Psoas muscle (tissue), 8 donors: Measurements from ENCODE around the gene GRID1. TPM values are rescaled to one million over a fixed set of nuclear protein-coding genes. Genes with fewer than 3 reads are reported as not detected.

Experiments used
- ATAC-seq, 4 donors: fragments of 200-7000 bp; cut with Tn5 transposase; one replicate each; pipeline ENCODE4 v1.9.1; 2020; ENCODE audit warnings: moderate library complexity in 3 of 4, mild to moderate bottlenecking in 2 of 4
- DNase-seq, 2 donors: peaks; one replicate each; pipeline ENCODE4 v3.0.0-alpha.2; 2020
- H3K27ac ChIP-seq: fragments of 200-600 bp; one replicate; pipeline ENCODE4 v1.8.0; 2022
- H3K27me3 ChIP-seq, 3 donors: fragments of 200-600 bp in 1 of 3; one replicate each; pipeline versions ENCODE4 v1.6.1 to v1.8.0; 2013 to 2022; ENCODE audit warnings: low read length in 2 of 3, mild to moderate bottlenecking in 2 of 3, moderate library complexity in 1 of 3; ENCODE audit not compliant: insufficient read depth in 3 of 3
- H3K36me3 ChIP-seq, 2 donors: fragments of 200-600 bp in 1 of 2; one replicate each; pipeline versions ENCODE4 v1.6.1 to v1.8.0; 2013 to 2022; ENCODE audit warnings: low read depth in 1 of 2, mild to moderate bottlenecking in 1 of 2, moderate library complexity in 1 of 2; ENCODE audit not compliant: insufficient read depth in 1 of 2
- H3K4me1 ChIP-seq: fragments of 200-600 bp; one replicate; pipeline ENCODE4 v1.8.0; 2022
- H3K4me3 ChIP-seq: fragments of 200-600 bp; one replicate; pipeline ENCODE4 v1.8.0; 2022; ENCODE audit warnings: mild to moderate bottlenecking
- H3K9me3 ChIP-seq: fragments of 200-600 bp; one replicate; pipeline ENCODE4 v1.8.0; 2022
- WGBS, 3 donors: extraction: QIAGEN DNeasy Blood & Tissue Kit; methylation state at CpG; one replicate each; pipeline versions ENCODE4 v1.1.6 to v1.1.7; 2013; 5-methylcytosine and 5-hydroxymethylcytosine counted together
- intact Hi-C, 2 donors: fragments of 100-400 bp; cut with DNase I; formaldehyde crosslinking; loops; one replicate each; pipeline versions ENCODE4 v1.11.0 to v1.14.2; 2022
- polyA plus RNA-seq, 3 donors: library from polyadenylated mRNA; stranded (reverse); fragments of 200-250 nt; gene quantifications; one replicate each; pipeline ENCODE4 v1.2.3, GENCODE V29; 2013
- total RNA-seq, 4 donors: library from RNA; stranded (reverse); fragmentation: NEBNext Ultra II Directional in 2 of 4; extraction: Animal tissue kit (Norgen Biotek cat#: 25700) in 2 of 4; gene quantifications; one replicate each; pipeline versions ENCODE4 v1.2.1 to v1.2.4, GENCODE V29; 2021 to 2023
- TF ChIP-seq, protein P1 (sequence below): fragments of 200-600 bp; IDR thresholded peaks from one replicate; pipeline ENCODE4 v1.8.0; 2022; ENCODE audit warnings: antibody characterized with exemption
- donor health status: healthy with polysubstance abuse.
- donor health status: DM: no; HTN: no; CAD: no; lungs with moderate emphysema.
- donor health status: Bipolar disorder and iron deficiency.
- donor health status: healthy.
- donor health status: DM: yes; HTN: yes; CAD: no.
- donor health status: DM: no; HTN: no; CAD: no.
- donor health status: DM: no; HTN: no; CAD: no.
- donor health status: DM: yes; HTN: yes; CAD: no.

GRID1 gene
- total and polyA plus RNA-seq, 7 donors, result 0.17 to 0.56 (median 0.24) TPM

DNA sequence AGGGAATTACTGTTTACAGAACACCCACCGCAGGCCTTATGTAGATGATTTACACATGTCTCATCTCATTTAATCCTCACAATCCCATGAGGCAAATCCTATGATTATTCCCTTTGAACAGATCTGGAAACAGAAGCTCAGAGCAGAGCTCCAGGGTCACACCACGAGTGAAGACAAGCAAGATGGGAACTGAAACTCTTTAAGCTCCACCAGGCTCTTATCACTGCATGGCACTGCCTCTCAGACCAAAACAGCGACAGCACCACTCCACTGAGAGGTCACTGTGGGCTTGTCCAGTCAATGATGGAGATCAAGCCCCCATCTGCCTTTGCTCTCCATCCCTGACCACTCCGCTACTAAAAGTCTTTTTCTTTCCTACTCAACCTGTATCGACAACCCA is 5.9 kb downstream of the GRID1 start:
- peaks cover 14% of the 10 kb centered on the region for H3K4me1 ChIP-seq
- 79 to 86% (median 80%) methylated on average over 5 of the region's 5 CpGs for WGBS, 3 donors
- no peaks in the 10 kb centered on the region for H3K9me3 ChIP-seq
- no peak for ATAC-seq
- H3K4me3 ChIP-seq, result no peak overlapping the region
- peak in 1 of 2 donors; percentile 16 for DNase-seq
- TF ChIP-seq, protein P1, sequence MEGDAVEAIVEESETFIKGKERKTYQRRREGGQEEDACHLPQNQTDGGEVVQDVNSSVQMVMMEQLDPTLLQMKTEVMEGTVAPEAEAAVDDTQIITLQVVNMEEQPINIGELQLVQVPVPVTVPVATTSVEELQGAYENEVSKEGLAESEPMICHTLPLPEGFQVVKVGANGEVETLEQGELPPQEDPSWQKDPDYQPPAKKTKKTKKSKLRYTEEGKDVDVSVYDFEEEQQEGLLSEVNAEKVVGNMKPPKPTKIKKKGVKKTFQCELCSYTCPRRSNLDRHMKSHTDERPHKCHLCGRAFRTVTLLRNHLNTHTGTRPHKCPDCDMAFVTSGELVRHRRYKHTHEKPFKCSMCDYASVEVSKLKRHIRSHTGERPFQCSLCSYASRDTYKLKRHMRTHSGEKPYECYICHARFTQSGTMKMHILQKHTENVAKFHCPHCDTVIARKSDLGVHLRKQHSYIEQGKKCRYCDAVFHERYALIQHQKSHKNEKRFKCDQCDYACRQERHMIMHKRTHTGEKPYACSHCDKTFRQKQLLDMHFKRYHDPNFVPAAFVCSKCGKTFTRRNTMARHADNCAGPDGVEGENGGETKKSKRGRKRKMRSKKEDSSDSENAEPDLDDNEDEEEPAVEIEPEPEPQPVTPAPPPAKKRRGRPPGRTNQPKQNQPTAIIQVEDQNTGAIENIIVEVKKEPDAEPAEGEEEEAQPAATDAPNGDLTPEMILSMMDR, result no peak
- no peaks in the 10 kb centered on the region for H3K36me3 ChIP-seq
- no peak overlapping the region for H3K27ac ChIP-seq
- intact Hi-C loops, result loop anchor here in 1 of 2 donors (10.0 kb wide), 1 partner anchor 366 kb away; no protein-coding TSS in a partner anchor
- peaks cover 0 to 47% (median 15%) of the 10 kb centered on the region in 3 donors for H3K27me3 ChIP-seq

GRCh38 chr10:86359954-86360353 is 6.6 kb downstream of the GRID1 start:
- 76 to 79% (median 78%) methylated on average over 1 of the region's 1 CpG for WGBS, 3 donors
- H3K4me3 ChIP-seq, result no peak overlapping the region
- H3K36me3 ChIP-seq, result no peaks in the 10 kb centered on the region
- no peak for ATAC-seq
- no peaks in the 10 kb centered on the region for H3K9me3 ChIP-seq
- TF ChIP-seq, protein P1, result no peak
- H3K27me3 ChIP-seq, result peaks cover 0 to 44% (median 12%) of the 10 kb centered on the region in 3 donors
- DNase-seq, result no peak
- intact Hi-C loops, result loop anchor here in 1 of 2 donors (10.0 kb wide), 1 partner anchor 365 kb away; no protein-coding TSS in a partner anchor
- peaks cover 13% of the 10 kb centered on the region for H3K4me1 ChIP-seq
- H3K27ac ChIP-seq, result no peak overlapping the region

- H3K27me3 ChIP-seq, result peaks cover 0 to 40% (median 9%) of the 10 kb centered on the region in 3 donors
- ATAC-seq (no peak), DNase-seq (peak in 1 of 2 donors; percentile 7)
- no peak overlapping the region for H3K4me3 ChIP-seq
- TF ChIP-seq, protein P1, result no peak
- WGBS, 3 donors, result 92 to 96% (median 93%) methylated on average over 7 of the region's 7 CpGs
- intact Hi-C loops, result no loop called here
- H3K9me3 ChIP-seq, result no peaks in the 10 kb centered on the region
- no peak overlapping the region for H3K27ac ChIP-seq
- no peaks in the 10 kb centered on the region for H3K36me3 ChIP-seq
- H3K4me1 ChIP-seq, result peaks cover 9% of the 10 kb centered on the region
Observed at GRCh38 chr10:86359111-86359510, 7.5 kb downstream of the GRID1 start.

- ATAC-seq (no peak), DNase-seq (peak in 1 of 2 donors; percentile 17)
- no peaks in the 10 kb centered on the region for H3K9me3 ChIP-seq
- no peaks in the 10 kb centered on the region for H3K4me1 ChIP-seq
- intact Hi-C loops, result no loop called here
- peaks cover 0 to 26% (median 3%) of the 10 kb centered on the region in 3 donors for H3K27me3 ChIP-seq
- H3K4me3 ChIP-seq, result no peak overlapping the region
- TF ChIP-seq, protein P1, result no peak
- WGBS, 3 donors, result 72 to 87% (median 78%) methylated on average over 9 of the region's 9 CpGs
- no peak overlapping the region for H3K27ac ChIP-seq
- no peaks in the 10 kb centered on the region for H3K36me3 ChIP-seq
Observed at GRCh38 chr10:86357676-86358075, 8.9 kb downstream of the GRID1 start.

GRCh38 chr10:86357041-86357440 is 9.6 kb downstream of the GRID1 start:
- Histone ChIP-seq H3K27me3 (peaks cover 0 to 20% (median 6%) of the 10 kb centered on the region in 3 donors), H3K4me1 (no peaks in the 10 kb centered on the region), H3K9me3 (no peaks in the 10 kb centered on the region), H3K27ac (no peak overlapping the region), H3K36me3 (no peaks in the 10 kb centered on the region), H3K4me3 (no peak overlapping the region)
- intact Hi-C loops, result no loop called here
- ATAC-seq, result no peak
- TF ChIP-seq, protein P1, result no peak
- DNase-seq, result peak in 1 of 2 donors; percentile 30
- WGBS, 3 donors, result 64 to 66% (median 66%) methylated on average over 2 of the region's 2 CpGs
